Hematopoietic multipotent progenitor cell treated with erythropoietin and hydrocortisone succinate and interleukin-3 and kit ligand, for 17 days (in vitro differentiated cells): ENCODE measurements around the gene GINM1.

Source experiments
- DNase-seq: peaks from one replicate; pipeline ENCODE4 v3.0.0-alpha.2; 2015; ENCODE audit warnings: low spot score

GINM1 gene

GRCh38 chr6:149565527-149566409 is at the start of gene GINM1:
GINM1 (plus strand) TSS chr6:149566375; CDS start chr6:149566415, 40 bp downstream.
- peak; percentile 96 for DNase-seq

DNA sequence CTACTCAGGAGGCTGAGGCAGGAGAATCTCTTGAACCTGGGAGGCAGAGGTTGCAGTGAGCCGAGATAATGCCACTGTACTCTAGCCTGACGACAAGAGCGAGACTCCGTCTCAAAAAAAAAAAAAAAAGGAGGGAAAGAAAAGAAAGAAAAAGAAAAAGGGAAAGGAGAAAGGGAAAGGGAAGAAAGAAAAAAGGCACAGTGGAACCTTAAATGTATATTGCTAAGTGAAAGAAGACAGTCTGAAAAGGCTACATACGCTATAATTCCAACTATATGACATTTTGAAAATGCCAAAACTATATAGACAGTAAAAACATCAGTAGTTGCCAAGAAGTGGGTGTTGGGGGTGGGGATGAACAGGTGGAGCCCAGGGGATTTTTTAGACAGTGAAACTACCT is 36.5 kb upstream of the GINM1 start:
- DNase-seq = no peak

GRCh38 chr6:149534742-149535141 is 31.4 kb upstream of the GINM1 start:
- no peak for DNase-seq

- no peak for DNase-seq
Observed at GRCh38 chr6:149541139-149541538, 25.0 kb upstream of the GINM1 start.

GRCh38 chr6:149544646-149545257 is 21.4 kb upstream of the GINM1 start:
- no peak for DNase-seq

DNA sequence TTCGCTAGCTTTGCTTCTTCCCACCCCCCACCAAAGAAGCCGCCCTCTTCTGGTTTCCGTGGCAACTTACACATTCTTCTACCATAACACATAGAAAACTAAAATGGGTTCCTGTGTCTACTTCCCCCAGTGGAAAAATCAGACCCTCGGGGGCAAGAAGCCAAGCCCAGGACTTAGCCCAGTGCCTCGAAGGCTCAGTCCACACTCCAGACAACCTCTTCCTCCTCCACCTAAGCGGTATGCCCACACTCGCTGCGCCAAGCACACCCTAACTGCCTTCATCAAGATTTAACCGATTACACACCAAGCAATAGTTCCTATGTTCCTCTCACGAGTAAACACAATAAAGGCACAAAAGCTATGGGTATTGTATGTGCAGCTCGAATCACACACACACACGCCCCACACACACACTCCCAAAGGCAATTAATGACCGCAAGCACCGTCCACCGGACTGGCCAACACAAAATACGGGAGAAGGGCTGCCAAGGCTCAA is 20.9 kb upstream of the GINM1 start:
- peak; percentile 67 for DNase-seq

GRCh38 chr6:149545754-149546471 is 20.3 kb upstream of the GINM1 start, which contains the start of gene PPIL4:
PPIL4 (minus strand) TSS chr6:149546043; CDS start chr6:149546005, 38 bp downstream.
- peak; percentile 95 for DNase-seq

DNA sequence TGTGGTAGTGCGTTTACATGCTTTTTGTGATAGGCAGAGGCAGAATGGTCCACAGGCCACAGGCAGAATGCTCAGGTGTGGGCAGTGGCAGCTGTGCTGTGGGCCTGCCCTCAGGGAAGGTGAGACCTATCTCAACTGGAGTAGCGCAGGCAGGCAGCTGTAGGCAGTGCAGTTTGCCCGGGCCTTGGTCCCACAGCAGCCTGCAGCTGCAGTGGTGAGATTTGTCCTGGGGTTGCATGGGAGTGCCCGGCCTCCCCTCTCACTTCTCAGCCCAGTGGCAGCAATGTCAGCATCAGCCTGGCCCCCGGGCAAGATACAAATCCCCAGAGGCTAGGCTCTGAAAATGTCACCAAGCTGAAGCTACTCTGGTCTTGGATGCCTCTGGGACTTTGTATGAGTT is 14.3 kb upstream of the GINM1 start:
- no peak for DNase-seq

DNA sequence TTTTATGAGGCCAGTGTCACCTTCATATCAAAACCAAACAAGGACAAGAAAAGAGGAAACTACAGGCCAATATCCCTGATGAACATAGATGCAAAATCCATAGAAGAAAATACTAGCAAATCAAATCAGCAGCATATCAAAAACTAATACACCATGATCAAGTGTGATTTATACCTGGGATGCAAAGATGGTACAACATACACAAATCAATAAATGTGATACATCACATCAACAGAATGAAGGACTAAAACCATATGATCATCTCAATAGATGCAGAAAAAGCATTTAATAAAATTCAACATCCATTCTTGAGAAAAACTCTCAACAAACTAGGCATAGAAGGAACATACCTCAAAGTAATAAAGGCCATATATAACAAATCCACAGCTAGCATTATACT is 8.1 kb upstream of the GINM1 start:
- no peak for DNase-seq

DNA sequence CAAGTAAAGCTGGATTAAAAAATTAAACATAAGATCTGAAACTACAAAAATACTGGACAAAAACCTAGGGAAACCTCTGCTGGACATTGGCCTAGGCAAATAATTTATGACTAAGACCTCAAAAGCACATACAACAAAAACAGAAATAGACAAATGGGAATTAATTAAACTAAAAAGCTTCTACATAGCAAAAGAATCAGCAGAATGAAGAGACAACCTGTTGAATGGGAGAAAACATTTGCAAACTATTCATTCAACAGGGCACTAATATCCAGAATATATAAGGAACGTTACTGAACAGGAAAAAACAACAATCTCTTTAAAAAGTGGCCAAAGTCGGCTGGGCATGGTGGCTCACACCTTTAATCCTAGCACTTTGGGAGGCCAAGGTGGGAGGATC is 6.8 kb upstream of the GINM1 start:
- DNase-seq = no peak

- no peak for DNase-seq
Observed at GRCh38 chr6:149560736-149561135, 5.4 kb upstream of the GINM1 start.

DNA sequence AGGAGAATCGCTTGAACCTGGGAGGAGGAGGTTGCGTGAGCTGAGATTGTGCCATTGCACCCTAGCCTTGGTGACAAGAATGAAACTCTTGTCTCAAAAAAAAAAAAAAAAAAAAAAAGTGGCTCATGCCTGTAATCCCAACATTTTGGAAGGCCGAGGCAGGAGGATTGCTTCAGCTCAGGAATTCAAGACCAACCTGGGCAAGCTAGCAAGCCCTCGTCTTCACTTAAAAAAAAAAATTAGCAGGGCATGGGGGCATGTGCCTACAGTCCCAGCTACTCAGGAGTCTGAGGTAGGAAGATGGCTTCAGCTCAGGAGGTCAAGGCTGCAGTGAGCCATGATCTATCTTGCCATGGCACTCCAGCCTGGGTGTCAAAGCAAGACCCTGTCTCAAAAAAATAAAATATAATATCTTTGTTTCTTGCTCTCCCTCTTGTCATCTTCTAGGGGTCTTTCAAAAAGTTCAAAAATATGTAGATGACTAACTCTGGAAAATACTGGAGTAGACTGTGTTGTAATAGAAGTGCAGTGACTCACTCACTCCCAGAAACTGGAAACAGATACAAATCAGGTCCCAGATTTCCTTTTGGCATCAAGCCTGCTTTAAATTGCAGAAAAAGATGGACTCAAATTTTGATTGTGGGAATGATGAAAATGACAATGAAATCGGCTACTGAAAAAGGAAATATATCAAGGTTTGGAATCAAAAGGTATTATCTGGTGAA is 2.8 kb upstream of the GINM1 start:
- no peak for DNase-seq

DNA sequence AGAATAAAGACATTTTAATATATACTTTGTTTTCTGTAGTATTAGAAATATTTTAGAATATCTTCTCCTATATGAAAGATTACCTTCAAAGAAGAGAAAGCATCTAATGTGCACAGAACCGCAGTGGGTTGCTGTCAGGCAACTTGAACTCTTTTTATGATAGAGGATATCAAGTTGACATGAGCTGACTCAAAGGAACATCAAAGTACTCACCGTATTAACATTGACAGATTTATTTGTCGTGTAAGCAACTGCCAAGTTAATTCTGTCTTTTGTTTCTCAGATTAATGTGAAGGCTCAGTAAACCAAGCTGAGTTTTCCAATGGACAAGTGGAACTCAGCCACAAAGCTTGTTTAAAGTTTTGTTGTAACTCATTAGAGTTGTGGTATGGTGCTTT is 2.2 kb upstream of the GINM1 start:
- no peak for DNase-seq

DNA sequence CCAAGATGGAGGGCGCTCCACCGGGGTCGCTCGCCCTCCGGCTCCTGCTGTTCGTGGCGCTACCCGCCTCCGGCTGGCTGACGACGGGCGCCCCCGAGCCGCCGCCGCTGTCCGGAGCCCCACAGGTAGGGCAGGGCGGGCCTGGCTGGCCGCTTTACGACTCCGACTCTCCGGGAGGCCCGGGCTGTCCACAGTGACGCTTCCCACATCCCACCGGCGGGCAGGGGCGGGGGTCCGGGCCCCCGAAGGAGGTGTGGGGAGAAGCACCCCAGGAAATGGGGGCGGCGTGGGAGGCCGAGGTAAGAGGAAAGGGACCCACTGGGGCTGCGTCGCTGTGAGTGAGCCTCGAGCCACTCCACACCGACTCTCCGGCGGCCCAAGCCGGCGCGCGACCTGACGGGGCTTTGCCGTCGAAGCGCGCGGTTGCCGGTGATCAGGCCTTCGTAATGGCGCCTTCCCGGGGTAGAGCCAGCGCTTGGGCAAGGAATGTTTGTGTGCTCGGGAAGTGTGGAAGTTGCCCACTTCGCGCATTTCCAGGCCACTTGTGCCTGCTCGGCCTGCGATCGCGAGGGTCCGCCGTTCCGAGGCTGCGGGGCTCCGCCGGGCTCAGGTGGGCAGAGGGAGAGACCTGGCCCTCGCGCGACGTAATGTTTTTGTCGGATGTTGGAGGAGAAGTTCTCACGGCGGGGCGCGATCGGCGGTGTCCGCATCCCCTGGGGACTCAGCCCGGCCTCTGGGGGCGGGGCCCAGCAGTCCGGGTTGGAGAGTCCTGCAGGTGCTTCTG is 427 bp downstream of the GINM1 start:
- peak; percentile 32 for DNase-seq

GRCh38 chr6:149567194-149567586 is 1.0 kb downstream of the GINM1 start:
- no peak for DNase-seq

GRCh38 chr6:149567945-149568585 is 1.9 kb downstream of the GINM1 start:
- no peak for DNase-seq

DNA sequence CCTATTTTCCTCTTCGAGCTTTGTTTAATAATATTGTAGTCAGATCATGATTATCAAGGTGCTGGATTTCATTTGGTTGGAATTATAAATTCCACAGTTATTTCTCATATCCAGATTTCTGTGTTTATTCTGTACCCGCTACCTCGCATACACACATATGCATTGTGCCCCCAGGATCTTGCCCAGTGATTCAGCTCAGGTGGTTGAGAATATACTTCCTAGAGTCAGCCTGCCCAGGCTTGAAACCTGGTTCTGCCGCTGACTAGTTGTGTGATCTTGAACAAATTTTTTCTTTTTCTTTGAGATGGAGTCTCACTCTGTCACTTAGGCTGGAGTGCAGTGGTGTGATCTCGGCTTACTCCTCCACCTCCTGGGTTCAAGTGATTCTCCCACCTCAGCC is 14.7 kb downstream of the GINM1 start:
- DNase-seq = no peak

DNA sequence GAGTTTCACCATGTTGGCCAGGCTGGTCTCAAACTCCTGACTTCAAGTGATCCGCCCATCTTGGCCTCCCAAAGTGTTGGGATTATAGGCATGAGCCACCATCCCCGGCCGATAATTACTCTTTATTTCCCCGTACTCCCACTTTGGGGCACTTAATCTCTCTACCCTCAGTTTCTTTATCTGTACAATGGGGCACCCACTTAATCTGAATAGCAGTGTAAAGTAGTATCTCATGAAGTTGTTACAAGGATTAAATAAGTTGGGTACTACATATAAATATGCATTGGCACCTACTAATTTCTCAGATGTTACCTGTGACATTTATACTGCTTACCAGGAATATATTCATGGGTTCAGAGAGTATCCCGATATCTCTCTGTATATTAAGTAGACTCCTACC is 15.2 kb downstream of the GINM1 start:
- DNase-seq = no peak

- no peak for DNase-seq
Observed at GRCh38 chr6:149586149-149586548, 20.0 kb downstream of the GINM1 start.

DNA sequence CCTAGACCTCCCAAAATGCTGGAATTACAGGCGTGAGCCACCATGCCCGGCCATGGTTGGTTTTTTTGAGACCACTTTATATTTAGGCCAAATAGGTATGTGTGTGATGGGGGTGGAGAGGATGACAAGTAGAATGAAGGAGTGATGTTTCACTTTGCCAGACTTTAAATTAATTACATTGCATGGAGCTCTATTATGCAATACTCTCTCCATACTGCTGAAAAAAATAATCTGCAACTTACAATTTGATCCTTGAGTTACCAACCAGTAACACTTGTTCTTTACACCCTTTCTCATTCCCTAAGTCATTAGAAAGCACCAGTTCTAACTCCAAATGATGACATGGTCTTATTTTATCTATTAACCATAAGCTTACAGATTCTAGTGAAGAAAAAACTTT is 26.8 kb downstream of the GINM1 start:
- DNase-seq = no peak

DNA sequence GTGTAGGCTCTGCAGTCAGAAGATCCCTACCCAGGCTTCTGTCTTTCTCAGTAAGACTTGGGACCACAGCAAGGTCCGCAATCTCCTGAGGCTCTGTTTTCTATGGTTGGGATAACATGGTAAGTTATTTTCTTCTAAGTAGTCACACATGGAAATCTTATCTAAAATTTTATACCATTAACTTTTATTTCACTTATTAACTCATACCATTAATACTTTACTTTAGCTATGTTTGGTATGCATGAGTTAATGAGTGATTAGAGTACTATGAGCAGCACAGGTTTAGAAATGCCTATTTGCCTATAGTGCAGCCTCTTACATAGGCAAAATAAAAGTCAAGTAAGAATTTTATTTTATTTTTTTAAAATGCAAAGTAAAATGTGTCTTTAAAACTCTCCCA is 27.2 kb downstream of the GINM1 start:
- DNase-seq = no peak
